Loucy (cell line): ENCODE results near the gene CD302.

Source experiments
- H2AFZ ChIP-seq: fragments of 200-600 bp; sonication (generic); 2 replicates; pipeline ENCODE4 v1.6.0; 2016; ENCODE audit warnings: antibody characterized with exemption, mild to moderate bottlenecking, low read length, moderate library complexity
- H3F3A ChIP-seq: fragments of 200-600 bp; 2 replicates; pipeline ENCODE4 v1.6.0; 2016; ENCODE audit warnings: antibody characterized with exemption, low read depth, mild to moderate bottlenecking
- H3K27me3 ChIP-seq: fragments of 200-600 bp; sonication (generic); 2 replicates; pipeline ENCODE4 v1.6.1; 2014; ENCODE audit warnings: low read length, mild to moderate bottlenecking; ENCODE audit not compliant: insufficient read depth, poor library complexity, severe bottlenecking
- H3K36me3 ChIP-seq: fragments of 200-600 bp; sonication (generic); 2 replicates; pipeline ENCODE4 v1.6.1; 2016; ENCODE audit warnings: low read length; ENCODE audit not compliant: insufficient read depth
- H3K4me1 ChIP-seq: fragments of 200-600 bp; sonication (generic); 2 replicates; pipeline ENCODE4 v1.5.1; 2014; ENCODE audit warnings: low read length, mild to moderate bottlenecking; ENCODE audit not compliant: insufficient read depth, poor library complexity, severe bottlenecking
- H3K4me2 ChIP-seq: fragments of 200-600 bp; sonication (generic); 2 replicates; pipeline ENCODE4 v1.6.0; 2014; ENCODE audit warnings: antibody characterized with exemption, low read length, low read depth, mild to moderate bottlenecking; ENCODE audit not compliant: poor library complexity, severe bottlenecking
- H3K4me3 ChIP-seq: fragments of 200-600 bp; sonication (generic); 2 replicates; pipeline ENCODE4 v1.5.1; 2014; ENCODE audit warnings: low read length, mild to moderate bottlenecking, mixed read lengths; ENCODE audit not compliant: poor library complexity, severe bottlenecking
- H3K79me2 ChIP-seq: fragments of 200-600 bp; sonication (generic); 2 replicates; pipeline ENCODE4 v1.6.1; 2014; ENCODE audit warnings: low read length; ENCODE audit not compliant: insufficient read depth
- H3K9ac ChIP-seq: fragments of 200-600 bp; sonication (generic); 2 replicates; pipeline ENCODE4 v1.6.0; 2014; ENCODE audit warnings: mild to moderate bottlenecking, low read depth, low read length, moderate library complexity; ENCODE audit not compliant: poor library complexity, severe bottlenecking
- H3K9me2 ChIP-seq: fragments of 200-600 bp; sonication (generic); replicated peaks from 2 replicates; pipeline ENCODE4 v1.6.1; 2016; ENCODE audit warnings: low read depth, low read length, mixed read lengths
- H3K9me3 ChIP-seq: fragments of 200-600 bp; sonication (generic); 2 replicates; pipeline ENCODE4 v1.6.1; 2014; ENCODE audit warnings: mild to moderate bottlenecking, antibody characterized with exemption, low read length, low read depth; ENCODE audit not compliant: insufficient read depth
- H4K20me1 ChIP-seq: fragments of 200-600 bp; sonication (generic); 2 replicates; pipeline ENCODE4 v1.6.0; 2014; ENCODE audit warnings: antibody characterized with exemption, low read length, mild to moderate bottlenecking; ENCODE audit not compliant: insufficient read depth, poor library complexity, severe bottlenecking
- EZH2phosphoT487 ChIP-seq: fragments of 200-600 bp; IDR thresholded peaks from 2 replicates; pipeline ENCODE4 v1.6.1; 2018; ENCODE audit warnings: antibody characterized with exemption, mild to moderate bottlenecking, moderate library complexity, borderline replicate concordance
- TF ChIP-seq, protein P1 (sequence below): fragments of 200-600 bp; sonication (generic); conservative IDR thresholded peaks from 2 replicates; pipeline ENCODE4 v1.5.1; 2014; ENCODE audit warnings: mild to moderate bottlenecking, antibody characterized with exemption, low read length

Gene CD302

DNA sequence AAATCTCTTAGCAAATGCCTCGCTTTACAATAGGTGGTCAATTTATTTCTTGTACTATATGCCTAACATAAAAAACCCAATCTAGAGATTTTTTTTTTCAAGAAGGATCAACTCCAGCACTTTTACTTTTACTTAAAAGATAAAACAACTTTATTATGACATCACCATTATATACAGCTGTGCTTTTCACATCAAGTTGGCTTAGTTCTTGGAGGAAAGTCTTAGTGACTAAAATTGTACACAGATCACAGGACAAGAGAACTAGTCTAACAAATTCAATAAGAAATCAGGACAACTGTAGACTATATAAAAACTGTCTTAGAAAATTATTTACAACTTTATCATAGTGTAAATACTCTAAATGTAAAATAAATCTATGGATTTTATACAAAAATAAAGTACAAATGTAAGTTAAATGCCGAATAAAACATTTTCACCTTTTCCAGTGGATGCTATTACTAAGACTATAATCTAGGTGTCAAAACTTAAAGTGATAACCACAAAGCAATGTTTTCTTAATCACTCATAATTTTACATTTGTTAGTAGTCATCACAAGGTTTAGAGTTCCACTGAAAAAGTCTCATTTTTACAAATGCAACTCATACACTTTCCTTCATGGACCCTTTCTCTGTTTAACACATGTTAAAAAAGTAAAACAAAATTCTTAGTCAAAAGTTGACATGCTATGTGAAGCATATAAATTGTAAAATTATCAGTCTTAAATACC is 5.4 kb upstream of the CD302 start:
- Histone ChIP-seq H3K4me2 (no peak overlapping the region), H3K9ac (no peak overlapping the region), H4K20me1 (no peaks in the 10 kb centered on the region), H3K4me1 (peaks cover 5% of the 10 kb centered on the region), H3K9me3 (no peaks in the 10 kb centered on the region), H3K9me2 (no peaks in the 10 kb centered on the region), H3K27me3 (no peaks in the 10 kb centered on the region), H3K4me3 (no peak overlapping the region), H2AFZ (no peak overlapping the region), H3K79me2 (no peaks in the 10 kb centered on the region), H3K36me3 (no peaks in the 10 kb centered on the region), H3F3A (no peaks in the 10 kb centered on the region)
- TF ChIP-seq, protein P1, sequence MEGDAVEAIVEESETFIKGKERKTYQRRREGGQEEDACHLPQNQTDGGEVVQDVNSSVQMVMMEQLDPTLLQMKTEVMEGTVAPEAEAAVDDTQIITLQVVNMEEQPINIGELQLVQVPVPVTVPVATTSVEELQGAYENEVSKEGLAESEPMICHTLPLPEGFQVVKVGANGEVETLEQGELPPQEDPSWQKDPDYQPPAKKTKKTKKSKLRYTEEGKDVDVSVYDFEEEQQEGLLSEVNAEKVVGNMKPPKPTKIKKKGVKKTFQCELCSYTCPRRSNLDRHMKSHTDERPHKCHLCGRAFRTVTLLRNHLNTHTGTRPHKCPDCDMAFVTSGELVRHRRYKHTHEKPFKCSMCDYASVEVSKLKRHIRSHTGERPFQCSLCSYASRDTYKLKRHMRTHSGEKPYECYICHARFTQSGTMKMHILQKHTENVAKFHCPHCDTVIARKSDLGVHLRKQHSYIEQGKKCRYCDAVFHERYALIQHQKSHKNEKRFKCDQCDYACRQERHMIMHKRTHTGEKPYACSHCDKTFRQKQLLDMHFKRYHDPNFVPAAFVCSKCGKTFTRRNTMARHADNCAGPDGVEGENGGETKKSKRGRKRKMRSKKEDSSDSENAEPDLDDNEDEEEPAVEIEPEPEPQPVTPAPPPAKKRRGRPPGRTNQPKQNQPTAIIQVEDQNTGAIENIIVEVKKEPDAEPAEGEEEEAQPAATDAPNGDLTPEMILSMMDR: no peak
- no peak for TF ChIP-seq EZH2phosphoT487

DNA sequence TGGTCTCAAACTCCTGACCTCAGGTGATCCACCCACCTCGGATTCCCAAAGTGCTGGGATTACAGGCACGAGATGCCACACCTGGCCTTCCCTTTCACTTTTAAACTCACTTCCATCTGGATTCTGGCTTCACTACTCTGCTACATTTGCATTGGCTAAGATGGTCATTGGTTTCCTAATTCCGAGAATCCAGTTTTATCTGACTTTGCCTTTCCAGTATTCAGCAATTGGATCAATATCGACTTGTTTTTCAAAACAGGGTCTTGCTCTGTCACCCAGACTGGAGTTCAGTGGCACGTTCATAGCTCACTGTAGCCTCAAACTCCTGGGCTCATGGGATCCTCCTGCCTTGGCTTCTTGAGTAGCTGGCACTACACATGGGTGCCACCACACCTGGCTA is 4.7 kb upstream of the CD302 start:
- no peaks in the 10 kb centered on the region for H3F3A ChIP-seq
- TF ChIP-seq EZH2phosphoT487: no peak
- TF ChIP-seq, protein P1: no peak
- H3K79me2 ChIP-seq: no peaks in the 10 kb centered on the region
- H3K4me3 ChIP-seq: no peak overlapping the region
- H3K27me3 ChIP-seq: no peaks in the 10 kb centered on the region
- H3K9me3 ChIP-seq: no peaks in the 10 kb centered on the region
- no peak overlapping the region for H2AFZ ChIP-seq
- no peaks in the 10 kb centered on the region for H3K9me2 ChIP-seq
- H3K4me1 ChIP-seq: peaks cover 5% of the 10 kb centered on the region
- H3K36me3 ChIP-seq: no peaks in the 10 kb centered on the region
- H3K4me2 ChIP-seq: no peak overlapping the region
- no peaks in the 10 kb centered on the region for H4K20me1 ChIP-seq
- no peak overlapping the region for H3K9ac ChIP-seq

DNA sequence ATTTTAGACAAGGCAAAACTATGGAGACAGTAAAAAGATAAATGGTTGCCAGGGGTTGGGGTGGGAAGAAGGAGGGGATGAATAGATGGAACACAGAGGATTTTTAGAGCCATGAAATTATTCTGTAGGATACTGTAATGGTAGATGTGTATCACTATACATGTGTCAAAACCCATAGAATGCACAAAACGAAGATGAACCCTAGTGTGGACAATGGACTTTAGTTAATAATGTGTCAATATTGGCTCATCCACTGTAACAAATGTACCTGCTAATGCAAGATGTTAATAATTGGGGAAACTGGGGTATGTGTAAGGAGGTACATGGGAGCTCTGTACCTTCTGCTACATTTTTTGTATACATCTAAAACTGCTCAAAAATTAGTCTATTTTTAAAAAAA is 1.8 kb upstream of the CD302 start:
- Histone ChIP-seq H3K9me3 (no peaks in the 10 kb centered on the region), H3K36me3 (no peaks in the 10 kb centered on the region), H4K20me1 (no peaks in the 10 kb centered on the region), H3K4me2 (no peak overlapping the region), H3K27me3 (no peaks in the 10 kb centered on the region), H3K79me2 (no peaks in the 10 kb centered on the region), H2AFZ (no peak overlapping the region), H3K4me1 (peaks cover 5% of the 10 kb centered on the region), H3K9me2 (no peaks in the 10 kb centered on the region), H3F3A (no peaks in the 10 kb centered on the region), H3K4me3 (no peak overlapping the region), H3K9ac (no peak overlapping the region)
- TF ChIP-seq EZH2phosphoT487: no peak

DNA sequence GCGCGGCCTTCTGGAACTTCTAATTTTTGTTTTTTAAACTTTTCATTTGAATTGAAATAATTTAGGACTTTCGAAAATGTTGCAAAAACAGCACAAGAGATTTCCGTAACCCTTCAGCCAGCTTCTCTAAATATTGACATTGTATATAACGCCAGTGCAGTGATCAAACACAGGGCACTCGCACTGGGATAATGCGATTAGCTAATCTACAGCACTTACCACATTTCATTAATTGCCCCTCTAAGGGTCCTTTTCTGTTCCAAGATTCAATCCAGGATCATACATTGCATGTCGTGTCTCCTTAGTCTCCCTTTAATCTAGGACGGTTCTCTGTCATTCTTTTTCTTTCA is 343 bp upstream of the CD302 start:
- Histone ChIP-seq H3F3A (no peaks in the 10 kb centered on the region), H3K4me1 (peaks cover 5% of the 10 kb centered on the region), H3K27me3 (no peaks in the 10 kb centered on the region), H2AFZ (no peak overlapping the region), H4K20me1 (no peaks in the 10 kb centered on the region), H3K9me2 (no peaks in the 10 kb centered on the region), H3K4me3 (no peak overlapping the region), H3K9me3 (no peaks in the 10 kb centered on the region), H3K36me3 (no peaks in the 10 kb centered on the region), H3K79me2 (no peaks in the 10 kb centered on the region), H3K9ac (no peak overlapping the region), H3K4me2 (no peak overlapping the region)
- no peak for TF ChIP-seq EZH2phosphoT487
- TF ChIP-seq, protein P1: no peak
